Keratinocyte (primary cell): ENCODE results near the gene FBXL13. TPM values are rescaled to one million over a fixed set of nuclear protein-coding genes. Genes with fewer than 3 reads are reported as not detected.

Source experiments
- DNase-seq: peaks from one replicate; pipeline ENCODE4 v3.0.0-alpha.2; 2011; ENCODE audit warnings: low read depth, missing footprints, low spot score
- FAIRE-seq: peaks from 2 replicates; lab custom pipeline; 2011; peaks lifted over from hg19 to GRCh38; lab: Jason Lieb, UNC
- H2AFZ ChIP-seq: 2 replicates; pipeline ENCODE4 v1.6.0; 2012; ENCODE audit warnings: low read length, control low read depth, inconsistent platforms; ENCODE audit not compliant: control insufficient read depth
- H3K27ac ChIP-seq: 2 replicates; pipeline ENCODE4 v1.5.1; 2011; ENCODE audit warnings: low read length; ENCODE audit not compliant: control insufficient read depth, insufficient read depth
- H3K27me3 ChIP-seq: 3 replicates; pipeline ENCODE4 v1.6.0; 2011; ENCODE audit warnings: low read length; ENCODE audit not compliant: control insufficient read depth, insufficient read depth; ENCODE audit errors: extremely low read depth
- H3K36me3 ChIP-seq, 2 experiments: 2 replicates in 1 of 2; 3 replicates in 1 of 2; pipeline ENCODE4 v1.5.1; 2011; ENCODE audit warnings: low read length in 2 of 2, mild to moderate bottlenecking in 1 of 2; ENCODE audit not compliant: control insufficient read depth in 2 of 2, insufficient read depth in 2 of 2; ENCODE audit errors: extremely low read depth in 1 of 2
- H3K4me1 ChIP-seq: 3 replicates; pipeline ENCODE4 v1.5.1; 2011; ENCODE audit warnings: low read length; ENCODE audit not compliant: control insufficient read depth, insufficient read depth; ENCODE audit errors: extremely low read depth
- H3K4me2 ChIP-seq: 3 replicates; pipeline ENCODE4 v1.6.0; 2011; ENCODE audit warnings: low read depth, low read length; ENCODE audit not compliant: control insufficient read depth, insufficient read depth; ENCODE audit errors: extremely low read depth
- H3K4me3 ChIP-seq, 3 experiments: fragments of 200-600 bp in 1 of 3; sonication (generic) in 1 of 3; 2 replicates in 2 of 3; 3 replicates in 1 of 3; pipeline ENCODE4 v1.5.1; 2011 to 2016; ENCODE audit warnings: low read length in 3 of 3, mild to moderate bottlenecking in 3 of 3, control low read depth in 2 of 3, inconsistent platforms in 1 of 3, low read depth in 1 of 3, mixed read lengths in 1 of 3, mixed run types in 1 of 3, moderate library complexity in 1 of 3; ENCODE audit not compliant: control insufficient read depth in 2 of 3, insufficient read depth in 2 of 3; ENCODE audit errors: extremely low read depth in 1 of 3
- H3K79me2 ChIP-seq: 2 replicates; pipeline ENCODE4 v1.6.0; 2012; ENCODE audit warnings: low read length; ENCODE audit not compliant: control insufficient read depth, insufficient read depth
- H3K9ac ChIP-seq: 3 replicates; pipeline ENCODE4 v1.6.0; 2011; ENCODE audit warnings: low read length; ENCODE audit not compliant: control insufficient read depth, insufficient read depth; ENCODE audit errors: extremely low read depth
- H3K9me1 ChIP-seq: 3 replicates; pipeline ENCODE4 v1.6.0; 2011; ENCODE audit warnings: low read length; ENCODE audit not compliant: control insufficient read depth, insufficient read depth; ENCODE audit errors: extremely low read depth
- H3K9me3 ChIP-seq: 2 replicates; pipeline ENCODE4 v1.5.1; 2012; ENCODE audit warnings: low read depth, low read length; ENCODE audit not compliant: control insufficient read depth
- H4K20me1 ChIP-seq: 3 replicates; pipeline ENCODE4 v1.6.0; 2011; ENCODE audit warnings: low read length; ENCODE audit not compliant: control insufficient read depth, insufficient read depth; ENCODE audit errors: extremely low read depth
- EZH2 ChIP-seq: IDR thresholded peaks from one replicate; pipeline ENCODE4 v1.6.1; 2012; ENCODE audit warnings: inconsistent platforms, mild to moderate bottlenecking, low read length, moderate library complexity
- dilution Hi-C: fragments of 300-500 bp; cut with MboI; formaldehyde crosslinking; loops from one replicate; pipeline ENCODE4 v1.7.0; 2020; ENCODE audit warnings: low sequenced_read_pairs; ENCODE audit not compliant: extremely low pct_ligation_motif_present
- polyA plus RNA-seq, 5 experiments: library from polyadenylated mRNA; depleted of rRNA in 3 of 5; stranded (reverse) in 3 of 5; stranded (forward) in 1 of 5; unstranded in 1 of 5; fragments of >200 nt; gene quantifications; 1 replicate in 1 of 5; 2 replicates in 3 of 5; 3 replicates in 1 of 5; pipeline versions ENCODE4 v1.2.1 to v1.2.3, GENCODE V29; 2011 to 2012; ENCODE audit warnings: missing spikeins in 2 of 5, low read depth in 1 of 5, low replicate concordance in 1 of 5
- TF ChIP-seq, protein P1 (sequence below), 3 experiments: IDR thresholded peaks in 1 of 3; conservative IDR thresholded peaks in 1 of 3; optimal IDR thresholded peaks in 1 of 3; 2 replicates in 2 of 3; 3 replicates in 1 of 3; pipeline versions ENCODE3 to v1.5.1; 2011; ENCODE audit warnings: low read length in 3 of 3, mild to moderate bottlenecking in 3 of 3, moderate library complexity in 2 of 3, control low read depth in 1 of 3, inconsistent platforms in 1 of 3; ENCODE audit not compliant: insufficient read depth in 2 of 3; ENCODE audit errors: extremely low read depth in 1 of 3

Gene FBXL13
- polyA plus RNA-seq, 1 donor (not counting 4 experiments of a cell fraction or from before 2014, with no cell fraction given), result 0.20 TPM

DNA sequence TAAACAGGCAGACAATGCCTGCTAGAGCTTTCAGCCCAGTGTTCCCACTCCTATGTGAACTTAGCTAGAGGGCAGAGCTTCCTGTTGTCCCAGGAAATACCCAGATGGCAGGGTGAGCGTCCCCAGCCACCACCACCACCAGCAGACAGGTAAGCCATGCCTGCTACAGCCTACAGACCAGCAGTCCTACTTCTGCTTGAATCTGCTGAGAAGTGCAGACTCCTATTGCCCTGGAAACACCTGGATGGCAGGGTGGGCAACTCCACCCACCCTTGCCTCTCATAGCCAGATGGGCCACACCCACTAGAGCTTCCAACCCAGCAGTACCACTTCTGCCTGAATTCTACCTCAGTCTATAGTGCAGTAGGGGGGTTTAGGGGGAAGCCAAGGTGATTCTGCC, 64.4 kb downstream of the FBXL13 start:
- H2AFZ ChIP-seq, result peak overlapping the region; percentile 94
- no peaks in the 10 kb centered on the region for H3K36me3 ChIP-seq
- H3K9me1 ChIP-seq, result no peaks in the 10 kb centered on the region
- H3K79me2 ChIP-seq, result no peaks in the 10 kb centered on the region
- FAIRE-seq (no peak), DNase-seq (no peak)
- H3K27me3 ChIP-seq, result no peaks in the 10 kb centered on the region
- H3K9me3 ChIP-seq, result no peaks in the 10 kb centered on the region
- H3K4me1 ChIP-seq, result no peaks in the 10 kb centered on the region
- no peak for TF ChIP-seq EZH2
- TF ChIP-seq, protein P1, sequence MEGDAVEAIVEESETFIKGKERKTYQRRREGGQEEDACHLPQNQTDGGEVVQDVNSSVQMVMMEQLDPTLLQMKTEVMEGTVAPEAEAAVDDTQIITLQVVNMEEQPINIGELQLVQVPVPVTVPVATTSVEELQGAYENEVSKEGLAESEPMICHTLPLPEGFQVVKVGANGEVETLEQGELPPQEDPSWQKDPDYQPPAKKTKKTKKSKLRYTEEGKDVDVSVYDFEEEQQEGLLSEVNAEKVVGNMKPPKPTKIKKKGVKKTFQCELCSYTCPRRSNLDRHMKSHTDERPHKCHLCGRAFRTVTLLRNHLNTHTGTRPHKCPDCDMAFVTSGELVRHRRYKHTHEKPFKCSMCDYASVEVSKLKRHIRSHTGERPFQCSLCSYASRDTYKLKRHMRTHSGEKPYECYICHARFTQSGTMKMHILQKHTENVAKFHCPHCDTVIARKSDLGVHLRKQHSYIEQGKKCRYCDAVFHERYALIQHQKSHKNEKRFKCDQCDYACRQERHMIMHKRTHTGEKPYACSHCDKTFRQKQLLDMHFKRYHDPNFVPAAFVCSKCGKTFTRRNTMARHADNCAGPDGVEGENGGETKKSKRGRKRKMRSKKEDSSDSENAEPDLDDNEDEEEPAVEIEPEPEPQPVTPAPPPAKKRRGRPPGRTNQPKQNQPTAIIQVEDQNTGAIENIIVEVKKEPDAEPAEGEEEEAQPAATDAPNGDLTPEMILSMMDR (optimal IDR thresholded peaks at IDR 0.05 in 1 of 3, IDR thresholded peaks at IDR 0.05 in 1 of 3, conservative IDR thresholded peaks at IDR 0.05 in 1 of 3; ENCODE audit: extremely low read depth in 1 of 3, insufficient read depth in 2 of 3, low read length in 3 of 3), result no peak
- H4K20me1 ChIP-seq, result no peaks in the 10 kb centered on the region
- H3K9ac ChIP-seq, result no peak overlapping the region
- dilution Hi-C loops, result no loop called here
- H3K27ac ChIP-seq, result no peak overlapping the region
- no peak overlapping the region for H3K4me2 ChIP-seq
- H3K4me3 ChIP-seq, result no peak overlapping the region

DNA sequence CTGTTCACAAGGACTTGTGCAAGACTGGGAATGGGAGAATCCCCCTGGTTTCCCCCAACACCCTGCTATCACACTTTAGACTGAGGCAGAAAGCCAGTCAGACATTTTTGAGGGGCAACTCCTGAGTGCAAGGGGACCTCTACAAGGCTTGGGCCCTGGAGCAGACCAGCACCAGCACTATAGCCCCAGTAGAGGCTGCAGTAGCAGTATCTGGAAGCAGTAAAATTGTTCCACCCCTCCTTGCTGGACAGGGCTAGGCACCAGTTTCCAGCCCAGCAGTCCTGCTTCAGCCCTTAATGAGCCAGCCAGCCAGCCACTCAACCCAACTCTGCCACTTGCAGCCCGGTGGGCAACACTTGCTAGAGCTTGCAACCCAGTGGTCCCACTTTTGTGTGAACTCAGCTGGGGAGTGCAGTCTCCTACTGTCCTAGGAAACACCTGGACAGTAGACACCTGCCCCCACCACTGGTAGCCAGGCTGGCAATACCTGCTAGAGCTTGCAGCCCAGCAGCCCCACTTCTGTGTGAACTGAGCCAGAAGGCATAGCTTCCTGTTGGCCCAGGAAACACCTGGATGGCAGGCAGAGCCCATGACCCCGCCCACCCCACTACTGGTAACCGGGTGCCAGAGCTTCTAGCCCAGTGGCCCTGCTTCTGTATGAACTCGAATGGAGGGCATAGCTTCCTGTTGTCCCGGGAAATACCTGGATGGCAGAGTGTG, 65.0 kb downstream of the FBXL13 start:
- H3K4me2 ChIP-seq, result no peak overlapping the region
- FAIRE-seq, result no peak
- H3K9me3 ChIP-seq, result no peaks in the 10 kb centered on the region
- no peaks in the 10 kb centered on the region for H4K20me1 ChIP-seq
- no peaks in the 10 kb centered on the region for H3K36me3 ChIP-seq
- no peaks in the 10 kb centered on the region for H3K4me1 ChIP-seq
- H3K79me2 ChIP-seq, result no peaks in the 10 kb centered on the region
- H3K27me3 ChIP-seq, result no peaks in the 10 kb centered on the region
- no peaks in the 10 kb centered on the region for H3K9me1 ChIP-seq
- H3K9ac ChIP-seq, result no peak overlapping the region
- H3K4me3 ChIP-seq, result no peak overlapping the region
- DNase-seq, result no peak
- H2AFZ ChIP-seq, result peak overlapping the region; percentile 94
- TF ChIP-seq, protein P1 (optimal IDR thresholded peaks at IDR 0.05 in 1 of 3, IDR thresholded peaks at IDR 0.05 in 1 of 3, conservative IDR thresholded peaks at IDR 0.05 in 1 of 3; ENCODE audit: extremely low read depth in 1 of 3, insufficient read depth in 2 of 3, low read length in 3 of 3), result no peak
- TF ChIP-seq EZH2, result no peak
- no peak overlapping the region for H3K27ac ChIP-seq
- dilution Hi-C loops, result no loop called here
